A673 (cell line): ENCODE results near the gene C1orf35. TPM values are rescaled to one million over a fixed set of nuclear protein-coding genes. Genes with fewer than 3 reads are reported as not detected.

Experiments used
- BruUV-seq: library from RNA; stranded (reverse); fragments of 400-500 nt; replicated peaks from 2 replicates; lab custom pipeline; 2021; lab: Mats Ljungman, UMichigan
- CTCF ChIA-PET: fragments of 300-600 bp; sonication (Branson Sonifier 250); formaldehyde crosslinking; loops from one replicate; lab custom pipeline; 2022; ENCODE audit warnings: antibody characterized with exemption; lab: Charles Lee
- POLR2A ChIA-PET: fragments of 300-600 bp; sonication (Branson Sonifier 250); formaldehyde crosslinking; loops from one replicate; lab custom pipeline; 2022; ENCODE audit warnings: antibody characterized with exemption; ENCODE audit not compliant: low non-redundant PET; lab: Charles Lee
- DNase-seq: peaks from one replicate; pipeline ENCODE4 v3.0.0-alpha.2; 2015; ENCODE audit warnings: low spot score
- H3K27ac ChIP-seq: fragments of 200-600 bp; sonication (generic); 2 replicates; pipeline ENCODE4 v1.5.1; 2016; ENCODE audit warnings: mixed run types, low read depth, mild to moderate bottlenecking, mixed read lengths, antibody characterized with exemption, low read length; ENCODE audit not compliant: poor library complexity, severe bottlenecking
- H3K27me3 ChIP-seq: fragments of 200-600 bp; sonication (generic); replicated peaks from 2 replicates; pipeline ENCODE4 v1.6.1; 2017; ENCODE audit warnings: mixed run types, low read depth, mild to moderate bottlenecking, mixed read lengths, antibody characterized with exemption, low read length; ENCODE audit not compliant: insufficient read depth, poor library complexity
- H3K36me3 ChIP-seq: fragments of 200-600 bp; sonication (generic); 2 replicates; pipeline ENCODE4 v1.6.1; 2016; ENCODE audit warnings: mixed run types, mild to moderate bottlenecking, mixed read lengths, antibody characterized with exemption, low read length; ENCODE audit not compliant: insufficient read depth, poor library complexity, severe bottlenecking
- H3K4me1 ChIP-seq: fragments of 200-600 bp; sonication (generic); 2 replicates; pipeline ENCODE4 v1.6.1; 2017; ENCODE audit warnings: mixed run types, mild to moderate bottlenecking, mixed read lengths, antibody characterized with exemption, low read length; ENCODE audit not compliant: insufficient read depth, poor library complexity, severe bottlenecking
- H3K4me3 ChIP-seq: fragments of 200-600 bp; sonication (generic); 2 replicates; pipeline ENCODE4 v1.5.1; 2016; ENCODE audit warnings: low read depth, mixed run types, mild to moderate bottlenecking, mixed read lengths, low read length; ENCODE audit not compliant: poor library complexity, severe bottlenecking
- H3K9me3 ChIP-seq: fragments of 200-600 bp; sonication (generic); 2 replicates; pipeline ENCODE4 v1.6.1; 2016; ENCODE audit warnings: mixed run types, low read depth, mild to moderate bottlenecking, mixed read lengths, antibody characterized with exemption, low read length; ENCODE audit not compliant: poor library complexity, severe bottlenecking
- EZH2 ChIP-seq: fragments of 200-600 bp; sonication (generic); IDR thresholded peaks from 2 replicates; pipeline ENCODE4 v1.6.1; 2017; ENCODE audit warnings: borderline replicate concordance, low read depth, mild to moderate bottlenecking, mixed read lengths, antibody characterized with exemption, low read length; ENCODE audit not compliant: poor library complexity, severe bottlenecking
- intact Hi-C: fragments of 100-400 bp; cut with micrococcal nuclease; formaldehyde crosslinking; loops from one replicate; pipeline ENCODE4 v1.10.0; 2022; ENCODE audit not compliant: unreplicated experiment
- total RNA-seq: library from RNA; stranded (reverse); gene quantifications from 2 replicates; pipeline ENCODE4 v1.2.3, GENCODE V29; 2021
- TF ChIP-seq, protein P1 (sequence below): fragments of 300-800, 200-600 bp; sonication (generic); conservative IDR thresholded peaks from 2 replicates; pipeline ENCODE4 v1.5.1; 2017; ENCODE audit warnings: low read depth, mild to moderate bottlenecking, antibody characterized with exemption, low read length, moderate library complexity, mixed read lengths

Gene C1orf35
- total RNA-seq, 1 experiment from 2014 or later, result 27.5 TPM

- H3K36me3 ChIP-seq, result no peaks in the 10 kb centered on the region
- DNase-seq, result no peak
- TF ChIP-seq, protein P1, sequence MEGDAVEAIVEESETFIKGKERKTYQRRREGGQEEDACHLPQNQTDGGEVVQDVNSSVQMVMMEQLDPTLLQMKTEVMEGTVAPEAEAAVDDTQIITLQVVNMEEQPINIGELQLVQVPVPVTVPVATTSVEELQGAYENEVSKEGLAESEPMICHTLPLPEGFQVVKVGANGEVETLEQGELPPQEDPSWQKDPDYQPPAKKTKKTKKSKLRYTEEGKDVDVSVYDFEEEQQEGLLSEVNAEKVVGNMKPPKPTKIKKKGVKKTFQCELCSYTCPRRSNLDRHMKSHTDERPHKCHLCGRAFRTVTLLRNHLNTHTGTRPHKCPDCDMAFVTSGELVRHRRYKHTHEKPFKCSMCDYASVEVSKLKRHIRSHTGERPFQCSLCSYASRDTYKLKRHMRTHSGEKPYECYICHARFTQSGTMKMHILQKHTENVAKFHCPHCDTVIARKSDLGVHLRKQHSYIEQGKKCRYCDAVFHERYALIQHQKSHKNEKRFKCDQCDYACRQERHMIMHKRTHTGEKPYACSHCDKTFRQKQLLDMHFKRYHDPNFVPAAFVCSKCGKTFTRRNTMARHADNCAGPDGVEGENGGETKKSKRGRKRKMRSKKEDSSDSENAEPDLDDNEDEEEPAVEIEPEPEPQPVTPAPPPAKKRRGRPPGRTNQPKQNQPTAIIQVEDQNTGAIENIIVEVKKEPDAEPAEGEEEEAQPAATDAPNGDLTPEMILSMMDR, result no peak
- no peak for TF ChIP-seq EZH2
- POLR2A ChIA-PET, result no interaction called here
- H3K4me1 ChIP-seq, result peaks cover 8% of the 10 kb centered on the region
- peaks cover 42% of the 10 kb centered on the region for H3K27me3 ChIP-seq
- H3K4me3 ChIP-seq, result no peak overlapping the region
- CTCF ChIA-PET, result no interaction called here
- intact Hi-C loops, result no loop called here
- H3K27ac ChIP-seq, result no peak overlapping the region
- no peaks in the 10 kb centered on the region for H3K9me3 ChIP-seq
- BruUV-seq, result no TSS peak
Observed at GRCh38 chr1:228064741-228065542, 38.2 kb downstream of the C1orf35 start.

DNA sequence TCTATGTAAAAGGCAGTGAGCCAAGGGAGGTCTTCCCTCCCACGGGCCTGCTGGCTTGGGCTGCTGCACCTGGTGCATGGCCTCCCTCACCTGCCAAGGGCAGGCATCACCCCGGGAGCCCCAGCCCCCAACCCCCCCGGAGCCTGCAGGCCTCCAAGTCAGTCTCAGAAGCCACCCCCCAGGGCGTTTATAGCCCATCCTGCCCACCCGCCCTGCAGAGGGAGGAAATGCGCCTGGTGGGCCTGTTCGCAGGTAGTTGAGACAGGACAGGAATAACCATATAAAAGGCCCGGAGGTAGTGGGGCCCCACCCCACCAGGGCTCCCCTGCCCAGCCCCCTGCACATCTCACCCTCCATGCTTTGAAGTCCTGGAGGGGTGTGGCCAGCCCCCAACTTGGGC, 38.8 kb downstream of the C1orf35 start:
- Histone ChIP-seq H3K27ac (no peak overlapping the region), H3K9me3 (no peaks in the 10 kb centered on the region), H3K4me1 (peaks cover 8% of the 10 kb centered on the region), H3K27me3 (peaks cover 43% of the 10 kb centered on the region), H3K4me3 (no peak overlapping the region), H3K36me3 (no peaks in the 10 kb centered on the region)
- TF ChIP-seq, protein P1, result no peak
- no peak for TF ChIP-seq EZH2
- DNase-seq, result no peak
- ChIA-PET CTCF (no interaction called here), POLR2A (no interaction called here)
- intact Hi-C loops, result no loop called here
- BruUV-seq, result no TSS peak

DNA sequence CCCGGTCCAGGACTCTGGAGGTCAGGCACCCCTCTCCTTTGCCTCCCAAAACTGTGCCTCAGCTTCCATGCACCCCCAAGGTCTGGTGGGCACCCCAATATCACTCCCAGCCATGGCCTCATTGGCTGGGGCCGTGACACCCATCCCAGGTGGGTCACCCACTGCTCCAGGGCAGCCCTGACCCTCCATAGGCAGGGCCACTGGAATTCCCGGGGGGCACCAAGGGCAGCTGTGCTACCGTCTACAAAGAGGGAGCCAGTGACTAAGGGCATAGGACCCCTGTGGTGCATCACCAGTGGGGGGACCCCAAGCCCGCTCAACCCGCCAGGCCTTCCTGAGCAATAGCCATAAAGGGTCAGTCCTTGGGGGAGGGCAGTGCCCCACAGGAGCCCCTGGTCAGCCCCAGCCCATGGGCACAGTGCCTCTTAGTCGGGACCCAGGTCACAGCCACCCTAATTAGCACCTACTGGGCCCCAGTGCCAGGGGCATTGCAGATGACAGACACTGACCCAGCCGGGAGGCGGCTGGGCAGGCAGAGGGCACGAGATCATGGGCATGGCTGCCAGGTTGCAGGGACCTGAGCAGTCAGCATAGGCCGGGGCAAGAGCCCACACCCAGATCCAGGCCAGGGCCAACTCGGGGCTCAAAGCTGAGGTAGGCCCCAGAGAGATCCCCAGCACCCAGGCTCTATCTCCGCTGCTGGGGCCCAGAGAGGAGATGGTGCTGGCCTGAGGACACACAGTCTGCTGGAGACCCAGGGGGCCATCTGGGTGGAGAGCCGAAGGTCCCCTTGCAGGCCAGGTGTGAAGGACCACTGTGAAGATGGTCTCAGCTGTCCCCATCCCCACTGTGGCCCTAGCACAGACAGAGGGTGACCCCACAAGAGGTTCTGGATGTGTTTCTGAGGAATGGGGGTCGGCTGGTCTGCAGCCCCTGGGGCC, 39.6 kb downstream of the C1orf35 start:
- intact Hi-C loops, result no loop called here
- TF ChIP-seq, protein P1, result no peak
- no peak for TF ChIP-seq EZH2
- Histone ChIP-seq H3K27me3 (peaks cover 48% of the 10 kb centered on the region), H3K4me3 (no peak overlapping the region), H3K36me3 (no peaks in the 10 kb centered on the region), H3K27ac (no peak overlapping the region), H3K4me1 (peaks cover 8% of the 10 kb centered on the region), H3K9me3 (no peaks in the 10 kb centered on the region)
- CTCF ChIA-PET, result no interaction called here
- no peak for DNase-seq
- BruUV-seq, result no TSS peak
- POLR2A ChIA-PET, result no interaction called here
